GM19463 (cell line): ENCODE data around the gene PLEKHJ1.
A peak's percentile ranks its signal among the peaks of the same experiment; 100 is the strongest.
"Not testable (repeated sequence)": the region's sequence is repeated elsewhere in the genome, so short reads cannot be mapped to it uniquely, and the experiment has no call there.

Experiments used
- ATAC-seq: cut with Tn5 transposase; IDR thresholded peaks from one replicate; pipeline ENCODE4 v1.9.1; 2021; ENCODE audit warnings: mild to moderate bottlenecking, moderate library complexity; ENCODE audit not compliant: unreplicated experiment

The PLEKHJ1 gene, protein sequence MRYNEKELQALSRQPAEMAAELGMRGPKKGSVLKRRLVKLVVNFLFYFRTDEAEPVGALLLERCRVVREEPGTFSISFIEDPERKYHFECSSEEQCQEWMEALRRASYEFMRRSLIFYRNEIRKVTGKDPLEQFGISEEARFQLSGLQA

DNA sequence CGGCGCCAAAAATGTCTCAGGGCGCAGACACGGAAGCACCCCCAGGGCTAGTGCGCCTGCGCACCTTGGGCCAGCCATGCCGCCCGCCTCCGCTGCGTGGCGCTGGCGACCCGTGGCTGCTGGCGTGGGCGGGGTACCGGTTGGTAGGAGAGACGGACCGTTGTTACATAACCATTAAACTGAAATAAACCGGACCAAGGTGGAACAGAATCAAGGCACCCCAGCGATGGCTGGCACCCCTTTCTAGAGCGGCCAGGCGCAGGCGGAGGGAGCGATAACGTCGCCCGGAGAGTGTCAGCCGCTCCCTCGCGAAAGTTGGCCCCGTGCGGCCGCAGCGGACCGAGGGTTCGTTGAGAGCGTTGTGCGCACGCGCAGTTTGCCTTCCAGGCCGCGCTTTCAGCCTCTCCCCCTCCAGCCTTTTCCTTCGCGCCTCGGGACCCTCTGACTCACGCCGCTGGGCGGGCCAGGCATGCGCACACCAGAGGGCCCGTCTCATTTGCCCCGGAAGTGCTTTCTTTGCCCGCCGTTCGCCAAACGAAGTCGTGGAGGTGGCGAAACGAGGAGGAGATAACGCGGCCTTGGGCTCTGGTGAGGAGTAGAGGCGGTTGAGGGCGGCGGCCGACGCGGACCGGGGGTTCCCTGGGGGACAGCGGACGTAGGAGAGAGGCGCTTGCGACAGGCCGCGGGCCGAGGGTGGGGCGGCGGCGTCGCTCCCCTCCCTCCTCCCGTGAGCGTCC, at the start of gene PLEKHJ1, which contains the start of gene SF3A2:
PLEKHJ1 (minus strand) TSS at position 16 of the 737 bp plus-strand sequence. CDS start 81 bp downstream, outside the sequence.
SF3A2 (plus strand) TSS at position 511 of the 737 bp plus-strand sequence. CDS start 6,595 bp downstream, outside the sequence.
- peak; percentile 60 for ATAC-seq

DNA sequence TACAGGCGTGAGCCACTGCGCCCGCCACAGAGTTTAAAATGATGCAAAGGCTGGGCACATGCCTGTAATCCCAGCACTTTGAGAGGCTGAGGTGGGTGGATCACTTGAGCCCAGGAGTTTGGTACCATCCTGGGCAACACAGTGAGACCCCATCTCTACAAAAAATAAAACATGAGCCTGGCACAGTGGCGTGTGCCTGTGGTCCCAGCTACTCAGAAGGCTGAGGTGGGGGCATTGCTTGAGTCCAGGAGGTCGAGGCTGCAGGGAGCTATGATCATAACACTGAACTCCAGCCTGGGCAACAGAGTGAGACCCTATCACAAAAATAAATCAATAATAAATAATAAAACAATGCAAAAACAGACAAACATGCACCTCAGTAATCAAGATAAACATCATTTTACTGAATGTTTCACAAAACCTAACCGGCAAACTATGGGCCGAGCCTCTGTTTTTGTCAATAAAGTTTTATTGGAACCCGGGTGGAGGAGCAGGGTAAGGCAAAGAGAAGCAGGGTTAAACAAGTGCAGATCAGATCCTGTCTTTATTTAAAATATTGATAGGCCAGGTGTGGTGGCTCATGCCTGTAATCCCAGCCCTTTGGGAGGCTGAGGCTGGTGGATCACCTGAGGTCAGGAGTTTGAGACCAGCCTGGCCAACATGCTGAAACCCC, 47.8 kb upstream of the PLEKHJ1 start:
- ATAC-seq: no peak

DNA sequence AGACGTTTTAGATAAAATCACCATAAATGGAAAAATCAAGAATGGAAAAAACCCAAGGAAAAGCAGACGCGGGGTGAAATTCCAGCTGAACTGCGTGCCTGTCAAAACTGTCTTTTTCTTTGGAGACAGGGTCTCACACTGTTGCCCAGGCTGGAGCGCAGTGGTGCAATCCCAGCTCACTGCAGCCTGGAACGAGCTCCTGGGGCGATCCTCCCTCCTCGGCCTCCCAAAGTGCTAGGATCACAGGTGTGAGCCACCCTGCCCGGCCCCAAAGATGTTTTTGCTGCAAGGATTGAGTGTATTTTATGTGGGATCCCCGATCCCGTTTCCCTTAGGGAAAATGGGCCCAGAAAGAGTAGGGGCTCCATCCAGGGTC, 46.7 kb upstream of the PLEKHJ1 start:
- no peak for ATAC-seq

DNA sequence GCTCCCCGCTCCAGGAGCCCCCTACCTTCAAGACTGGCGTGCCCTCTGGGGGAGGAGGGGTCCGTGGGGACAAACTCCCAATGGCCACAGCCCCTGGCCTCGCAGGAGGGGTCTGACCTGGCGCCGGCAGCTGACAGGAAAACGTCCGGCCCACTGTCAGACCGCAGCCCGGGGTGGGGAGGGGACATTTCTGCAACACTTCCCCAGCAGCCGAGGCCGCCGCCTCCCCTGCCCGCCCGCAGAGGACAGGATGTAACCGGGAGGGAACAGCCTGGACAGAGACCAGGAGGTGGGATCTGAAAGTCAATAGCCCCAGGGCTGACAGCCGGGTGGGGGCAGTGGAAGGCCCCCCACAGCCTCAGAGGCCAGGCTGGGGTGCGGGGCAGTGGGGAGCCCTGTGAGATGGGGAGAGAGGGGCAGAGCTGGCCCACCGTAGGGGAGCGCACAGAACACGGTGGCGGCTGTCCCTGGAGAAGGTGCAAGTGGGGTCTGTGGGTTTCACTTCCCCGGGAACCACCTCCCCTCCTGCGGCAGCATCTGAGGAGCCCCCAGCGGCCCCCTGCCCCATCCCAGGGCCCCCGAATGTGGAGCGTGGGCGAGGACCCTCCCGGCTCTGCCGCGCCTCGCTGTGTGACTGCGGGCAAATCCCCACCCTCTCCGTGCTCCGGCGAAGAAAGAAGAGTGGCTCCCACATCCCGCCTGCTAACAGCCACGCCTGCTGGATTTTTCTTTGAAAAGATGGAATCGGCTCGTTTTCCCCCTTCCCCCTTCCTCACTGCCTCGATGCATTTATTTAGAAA, 46.1 kb upstream of the PLEKHJ1 start, which contains the start of gene PEAK3:
PEAK3 (minus strand) TSS at position 114 of the 800 bp plus-strand sequence. CDS start 1,244 bp downstream, outside the sequence.
- no peak for ATAC-seq

DNA sequence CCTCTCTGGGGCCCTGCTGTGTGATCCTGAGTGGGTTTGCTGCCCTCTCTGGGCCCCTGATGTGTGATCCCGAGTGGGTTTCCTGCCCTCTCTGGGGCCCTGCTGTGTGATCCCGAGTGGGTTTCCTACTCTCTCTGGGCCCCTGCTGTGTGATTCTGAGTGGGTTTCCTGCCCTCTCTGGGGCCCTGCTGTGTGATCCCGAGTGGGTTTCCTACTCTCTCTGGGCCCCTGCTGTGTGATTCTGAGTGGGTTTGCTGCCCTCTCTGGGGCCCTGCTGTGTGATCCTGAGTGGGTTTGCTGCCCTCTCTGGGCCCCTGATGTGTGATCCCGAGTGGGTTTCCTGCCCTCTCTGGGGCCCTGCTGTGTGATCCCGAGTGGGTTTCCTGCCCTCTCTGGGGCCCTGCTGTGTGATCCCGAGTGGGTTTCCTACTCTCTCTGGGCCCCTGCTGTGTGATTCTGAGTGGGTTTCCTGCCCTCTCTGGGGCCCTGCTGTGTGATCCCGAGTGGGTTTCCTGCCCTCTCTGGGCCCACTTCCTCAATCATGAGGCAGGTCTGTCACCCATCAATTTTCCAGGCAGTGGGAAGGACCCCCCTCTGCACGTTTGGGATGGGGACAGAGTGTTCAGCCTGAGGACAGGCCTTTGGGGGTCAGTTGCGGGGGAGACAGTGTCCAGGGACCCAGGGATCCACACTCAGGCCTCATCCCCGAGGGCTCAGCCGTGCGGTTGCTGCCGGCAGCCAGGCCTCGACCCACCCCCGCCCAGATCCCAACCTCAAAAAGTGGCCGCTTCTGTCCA, 45.3 kb upstream of the PLEKHJ1 start:
- not testable (repeated sequence) for ATAC-seq

DNA sequence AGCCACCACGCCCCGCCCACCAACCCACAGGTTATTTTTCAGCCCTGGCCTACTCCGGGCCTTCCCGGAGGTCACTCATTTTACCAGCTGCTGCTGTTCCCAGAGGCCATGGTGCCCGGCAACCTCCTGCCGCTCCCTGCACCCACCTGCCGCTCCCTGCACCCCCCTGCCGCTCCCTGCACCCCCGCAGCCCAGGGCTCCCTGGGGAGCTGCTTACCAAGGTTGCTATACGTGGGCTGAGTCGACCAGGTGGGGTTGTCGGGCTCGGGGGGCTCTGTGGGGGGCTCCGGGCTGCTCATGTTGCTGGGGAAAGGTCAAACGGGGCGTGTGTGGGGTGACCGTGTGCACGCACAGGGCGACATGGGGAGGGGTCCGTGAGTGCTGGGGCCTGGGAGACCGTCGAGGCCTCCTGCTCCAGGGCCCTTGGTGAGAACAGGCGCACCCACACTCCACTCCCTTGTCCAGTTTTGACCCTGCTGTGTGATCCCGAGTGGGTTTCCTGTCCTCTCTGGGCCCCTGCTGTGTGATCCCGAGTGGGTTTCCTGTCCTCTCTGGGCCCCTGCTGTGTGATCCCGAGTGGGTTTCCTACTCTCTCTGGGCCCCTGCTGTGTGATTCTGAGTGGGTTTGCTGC, 44.6 kb upstream of the PLEKHJ1 start:
- no peak for ATAC-seq

DNA sequence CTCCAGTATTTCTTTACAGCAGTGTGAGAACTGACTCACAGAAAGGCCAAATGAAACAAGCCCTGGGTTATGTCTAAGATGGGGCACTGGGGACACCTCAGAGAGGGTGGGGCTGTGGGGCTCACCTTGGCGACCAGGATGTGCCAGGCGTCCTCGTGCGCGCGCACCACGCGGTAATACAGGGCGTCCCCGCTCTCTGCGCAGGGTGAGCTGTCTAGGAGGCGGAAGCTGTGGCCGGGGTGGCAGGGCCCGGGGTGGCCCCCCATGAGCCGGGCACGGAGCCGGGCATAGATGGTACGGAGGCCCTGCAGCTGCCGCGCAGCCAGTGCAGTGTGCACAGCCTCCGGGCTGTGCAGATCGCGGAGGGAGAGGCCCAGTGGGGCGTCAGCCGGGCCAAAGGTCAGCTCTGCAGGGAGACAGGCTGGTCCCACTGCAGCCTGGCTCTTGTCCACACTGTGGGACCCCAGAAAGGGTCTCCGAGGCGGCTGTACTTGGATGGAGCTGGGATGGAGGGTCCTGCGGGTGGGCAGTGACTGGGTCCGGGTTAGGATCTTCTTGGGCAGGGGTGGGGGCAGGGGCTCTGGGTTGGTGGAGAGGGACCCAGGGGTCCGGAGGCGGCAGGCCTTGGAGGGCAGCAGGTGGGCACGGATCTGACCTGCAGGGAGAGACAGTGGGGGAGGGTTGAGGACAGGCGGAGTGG, 42.5 kb upstream of the PLEKHJ1 start:
- ATAC-seq: no peak

DNA sequence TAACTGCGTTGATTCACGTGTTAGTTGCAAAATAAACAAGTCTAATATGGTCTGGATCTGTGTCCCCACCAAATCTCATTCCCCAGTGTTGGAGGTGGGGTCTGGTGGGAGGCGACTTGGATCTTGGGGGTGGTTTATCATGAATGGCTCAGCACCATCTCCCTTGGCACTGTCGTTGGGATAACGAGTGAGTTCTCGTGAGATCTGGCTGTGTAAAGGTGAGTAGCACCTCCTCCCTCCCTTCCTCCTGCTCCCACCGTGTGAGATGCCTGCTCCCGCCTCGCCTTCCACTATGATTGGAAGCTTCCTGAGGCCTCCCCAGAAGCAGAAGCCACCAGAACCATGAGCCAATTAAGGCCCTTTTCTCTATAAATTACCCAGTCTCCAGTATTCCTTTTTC, 41.0 kb upstream of the PLEKHJ1 start:
- no peak for ATAC-seq

DNA sequence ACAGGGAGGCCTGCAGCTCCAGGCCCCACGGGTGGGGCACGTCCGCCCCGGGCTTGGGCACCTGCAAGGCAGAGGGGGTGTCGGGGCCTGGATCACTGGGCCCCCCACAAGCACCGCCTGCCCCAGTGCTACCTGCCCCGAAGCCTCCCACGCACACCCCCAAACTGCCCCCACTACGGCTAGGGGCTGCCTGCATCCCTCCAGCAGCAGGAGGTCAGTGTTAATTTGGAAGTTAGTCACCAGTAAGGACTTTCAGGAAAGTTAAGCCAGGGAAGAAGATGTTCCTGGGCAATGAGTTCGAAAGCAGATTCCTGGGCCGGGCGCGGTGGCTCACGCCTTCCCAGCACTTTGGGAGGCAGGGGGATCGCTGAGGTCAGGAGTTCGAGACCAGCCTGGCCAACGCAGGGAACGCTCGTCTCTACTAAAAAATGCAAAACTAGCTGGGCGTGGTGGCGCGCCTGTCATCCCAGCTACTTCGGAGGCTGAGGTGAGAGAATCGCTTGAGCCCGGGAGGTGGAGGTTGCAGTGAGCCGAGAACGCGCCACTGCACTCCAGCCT, 40.4 kb upstream of the PLEKHJ1 start:
- no peak for ATAC-seq

DNA sequence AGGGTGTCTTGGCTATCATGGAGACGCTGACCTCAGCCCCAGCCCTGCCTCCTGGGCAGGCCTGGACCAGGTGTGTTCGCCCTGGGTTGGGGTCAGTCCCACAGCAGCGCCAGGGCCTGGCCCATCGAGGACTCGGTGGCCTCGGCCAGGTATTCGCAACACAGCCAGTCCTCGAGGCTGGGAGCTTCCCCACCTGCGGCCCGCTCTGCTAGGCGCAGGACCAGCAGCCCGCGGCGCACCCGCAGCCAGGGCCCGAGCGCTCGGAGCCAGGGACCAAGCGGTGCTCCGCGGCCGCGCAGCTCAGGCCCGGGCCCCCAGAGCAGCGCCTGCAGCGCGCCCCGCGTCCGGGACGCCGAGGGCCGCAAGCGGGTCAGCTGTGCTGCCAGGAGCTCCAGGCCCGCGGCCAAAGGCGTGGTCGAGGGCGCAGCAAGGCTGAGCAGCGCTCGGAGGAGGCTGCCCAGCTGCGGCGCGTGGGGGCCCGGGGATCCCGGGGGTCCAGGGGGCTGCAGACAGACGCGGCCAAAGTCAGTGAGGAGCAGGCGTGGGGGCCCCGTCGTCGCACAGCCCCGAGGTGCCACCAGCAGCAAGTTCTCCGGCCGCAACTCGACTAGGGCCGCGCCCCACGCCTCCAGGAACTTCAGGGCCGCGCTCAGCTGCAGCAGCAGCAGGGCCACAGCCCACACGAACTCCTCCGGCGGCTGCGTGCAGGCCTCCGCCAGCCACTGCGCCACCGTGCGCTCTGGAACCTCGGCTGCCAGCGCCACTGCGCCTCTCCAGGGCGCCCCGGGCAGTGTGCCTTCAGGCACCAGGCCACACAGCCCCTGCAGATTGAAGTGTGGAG, 39.7 kb upstream of the PLEKHJ1 start:
- no peak for ATAC-seq

DNA sequence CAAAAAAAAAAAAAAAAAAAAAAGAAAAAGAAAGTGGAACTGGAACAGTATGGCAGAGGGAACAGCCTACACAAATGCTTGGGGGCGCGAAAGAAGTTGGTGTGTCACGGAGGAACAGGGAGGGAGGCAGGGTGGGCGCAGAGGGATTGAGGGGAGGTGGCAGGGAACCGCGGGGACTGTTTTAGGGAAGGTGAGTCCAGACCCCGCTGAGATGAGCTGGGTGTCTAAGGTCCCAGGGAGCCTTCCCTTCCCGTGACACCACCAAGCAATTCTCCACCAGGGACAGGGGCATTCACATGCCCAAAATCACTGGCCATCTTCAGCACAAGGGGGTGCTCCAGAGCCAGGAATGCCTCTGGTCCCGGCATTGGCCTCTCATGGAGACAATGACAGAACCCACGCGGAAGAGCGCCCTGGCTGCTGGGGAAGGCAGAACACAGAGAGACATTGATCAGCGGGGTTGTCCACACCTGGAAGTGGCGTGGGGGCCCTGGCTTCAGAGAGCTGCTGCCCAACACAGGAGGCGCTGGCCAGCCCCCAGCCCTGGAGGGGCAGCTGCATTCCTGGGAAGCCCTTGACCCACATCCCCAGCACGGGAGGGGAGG, 38.9 kb upstream of the PLEKHJ1 start:
- ATAC-seq: no peak

DNA sequence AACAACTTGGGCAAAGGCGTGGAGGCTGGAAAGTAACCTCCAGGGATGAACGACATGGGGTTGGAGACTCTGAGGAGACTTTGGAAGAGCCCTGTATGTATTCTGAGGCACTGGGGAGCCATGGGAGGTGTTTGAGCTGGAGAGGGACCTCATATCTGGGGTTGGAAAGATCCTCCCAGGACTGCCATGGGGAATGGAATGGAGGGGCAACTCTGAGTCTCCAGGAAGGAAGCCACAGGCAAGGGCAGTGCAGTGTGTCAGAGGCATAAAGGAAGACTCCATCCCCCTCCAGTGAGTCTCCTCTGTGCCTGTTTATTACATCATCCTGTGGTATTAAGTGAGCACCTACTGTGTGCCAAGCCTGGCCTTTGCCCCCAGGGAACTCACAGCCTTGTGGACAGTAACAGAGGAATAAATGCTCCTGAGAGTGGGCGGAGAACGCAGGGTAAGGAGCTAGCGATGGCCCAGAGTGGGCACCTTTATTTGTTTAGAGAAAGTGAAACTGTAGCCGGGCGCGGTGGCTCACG, 38.1 kb upstream of the PLEKHJ1 start:
- no peak for ATAC-seq

DNA sequence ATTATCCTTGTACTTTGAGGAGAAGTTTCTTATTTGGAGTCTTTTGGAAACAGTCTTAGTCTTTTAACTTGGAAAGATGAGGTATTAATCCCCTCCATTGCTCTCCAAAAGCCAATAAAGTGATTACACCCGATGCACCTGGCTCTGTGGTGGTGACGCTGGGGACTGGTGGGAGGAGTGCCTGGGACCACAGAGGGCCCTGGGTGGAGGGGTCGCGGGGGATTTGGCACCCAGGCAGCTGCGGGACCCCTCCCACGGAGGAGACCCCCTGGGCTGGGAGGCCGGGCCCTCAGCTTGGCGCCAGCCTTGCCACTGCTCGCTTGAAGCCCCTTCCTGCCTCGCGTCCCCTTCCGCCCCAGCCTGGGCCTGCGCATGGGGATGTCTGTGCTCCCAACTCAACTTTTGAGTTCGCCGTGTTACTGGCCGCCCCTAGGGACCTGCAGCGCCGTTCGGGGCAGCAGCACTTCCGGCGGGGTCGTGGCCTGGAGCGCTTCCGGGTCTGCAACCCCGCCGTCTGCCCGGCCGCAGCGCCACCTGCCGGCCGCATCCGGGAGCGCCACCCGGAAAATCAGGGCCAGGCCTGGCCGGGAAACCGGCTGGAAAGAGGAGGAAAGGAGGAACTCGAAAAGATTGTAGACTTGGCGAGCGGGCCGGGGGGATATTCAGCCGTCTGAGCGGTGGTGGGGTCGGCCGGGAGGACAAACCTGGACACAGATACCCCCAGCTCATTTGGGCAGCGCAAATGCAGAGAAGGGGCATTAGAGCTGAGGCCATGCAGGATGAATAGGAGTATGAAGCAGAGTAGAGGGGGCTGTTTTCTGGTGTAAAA, 37.4 kb upstream of the PLEKHJ1 start:
- no peak for ATAC-seq

DNA sequence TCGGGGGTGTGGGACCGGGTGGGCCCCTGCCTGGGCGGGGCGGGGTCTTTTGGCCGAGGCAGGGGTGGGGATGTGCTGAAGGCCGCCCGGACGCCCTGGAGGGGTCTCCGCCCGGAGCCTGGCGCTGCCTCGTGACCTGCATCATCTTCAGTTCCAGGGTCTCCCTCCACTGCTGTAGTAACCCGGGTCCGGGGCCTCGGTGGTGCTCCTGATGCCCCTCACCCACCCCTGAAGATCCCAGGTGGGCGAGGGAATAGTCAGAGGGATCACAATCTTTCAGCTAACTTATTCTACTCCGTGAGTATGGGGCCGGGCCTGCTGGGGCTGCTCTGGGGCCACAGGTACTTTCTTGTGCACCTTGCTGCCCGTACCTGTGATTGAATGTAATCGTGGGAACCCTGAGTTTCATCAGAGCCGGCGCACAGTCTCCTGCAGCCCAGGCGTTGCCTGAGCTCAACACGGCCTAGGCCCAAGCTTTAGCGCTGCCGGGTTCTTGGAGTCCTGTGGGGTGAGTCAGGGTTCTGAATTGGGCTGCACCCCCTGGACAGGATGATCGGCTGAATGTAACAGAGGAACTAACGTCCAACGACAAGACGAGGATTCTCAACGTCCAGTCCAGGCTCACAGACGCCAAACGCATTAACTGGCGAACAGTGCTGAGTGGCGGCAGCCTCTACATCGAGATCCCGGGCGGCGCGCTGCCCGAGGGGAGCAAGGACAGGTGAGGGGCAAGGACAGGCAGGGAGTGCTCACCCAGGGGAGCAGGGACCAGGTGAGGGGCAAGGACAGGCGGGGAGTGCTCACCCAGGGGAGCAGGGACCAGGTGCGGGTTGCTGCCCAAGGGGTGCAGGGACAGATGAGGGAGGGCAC, 35.3 kb upstream of the PLEKHJ1 start:
- ATAC-seq: no peak

DNA sequence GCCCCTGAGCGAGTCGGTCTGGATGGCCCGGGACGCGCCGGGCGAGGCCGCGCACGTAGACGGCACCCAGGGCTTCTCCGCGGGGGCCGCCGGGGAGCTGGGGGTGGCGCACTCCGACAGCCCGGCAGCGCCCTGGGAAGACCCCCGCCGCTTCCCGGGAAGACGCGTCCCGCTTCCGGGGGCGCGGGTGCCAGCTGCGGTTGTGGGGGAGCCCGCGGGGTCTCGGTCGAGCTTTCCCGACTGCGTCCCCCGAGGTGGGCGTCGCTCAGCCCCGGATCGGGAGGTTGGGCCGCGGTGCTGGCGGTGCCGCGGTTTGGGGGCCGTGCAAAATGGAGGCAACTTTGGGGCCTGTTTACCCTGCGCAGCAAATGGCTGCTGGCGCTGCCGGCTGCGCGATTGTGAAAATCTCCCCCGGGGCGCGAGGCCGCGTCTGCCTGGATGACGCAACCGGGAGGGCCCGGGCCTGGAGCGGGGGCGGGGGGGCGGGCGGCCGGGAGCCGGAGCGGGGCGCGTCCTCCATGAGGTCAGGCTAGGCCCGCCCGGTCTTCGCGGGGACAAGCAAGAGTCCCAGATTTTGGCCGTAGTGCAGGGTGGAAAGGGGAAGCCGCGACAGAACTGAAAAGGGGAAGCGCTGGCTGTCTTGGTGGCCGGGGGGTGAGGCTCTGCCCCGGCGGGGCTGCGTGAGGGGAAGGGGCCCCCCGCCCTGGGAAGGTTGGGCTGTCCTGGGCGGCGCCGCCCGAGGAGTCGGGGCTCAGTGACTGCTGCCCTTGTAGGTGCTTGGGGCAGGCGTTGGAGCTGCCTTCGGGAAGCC, 34.5 kb upstream of the PLEKHJ1 start:
- ATAC-seq: no peak
